DMS153 (cell line): ENCODE data around the gene CCDC27.

Source experiments
- DNase-seq: peaks from one replicate; lab custom pipeline; 2025; lab: John Stamatoyannopoulos, UW

The CCDC27 gene

DNA sequence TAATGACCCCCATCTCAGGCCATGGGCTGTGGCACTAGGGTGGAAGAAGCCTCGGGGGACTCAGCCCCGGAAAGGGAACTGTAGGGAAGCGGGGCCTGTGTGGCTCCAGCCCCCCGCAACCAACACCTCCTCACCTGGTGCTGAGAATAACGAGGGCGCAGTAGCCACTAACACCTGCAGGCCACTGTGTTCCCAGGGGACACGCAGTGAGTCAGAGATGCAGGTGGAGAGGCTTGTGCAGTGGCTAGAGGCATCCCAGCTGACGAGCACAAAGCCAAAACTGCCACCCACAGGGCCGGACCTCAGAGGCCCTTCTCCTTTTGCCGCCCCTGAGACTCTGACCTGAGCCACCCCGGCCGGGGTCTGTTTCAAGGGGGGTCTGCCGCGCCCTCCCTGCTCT is 33.5 kb upstream of the CCDC27 start:
- peak; percentile 64 for DNase-seq

DNA sequence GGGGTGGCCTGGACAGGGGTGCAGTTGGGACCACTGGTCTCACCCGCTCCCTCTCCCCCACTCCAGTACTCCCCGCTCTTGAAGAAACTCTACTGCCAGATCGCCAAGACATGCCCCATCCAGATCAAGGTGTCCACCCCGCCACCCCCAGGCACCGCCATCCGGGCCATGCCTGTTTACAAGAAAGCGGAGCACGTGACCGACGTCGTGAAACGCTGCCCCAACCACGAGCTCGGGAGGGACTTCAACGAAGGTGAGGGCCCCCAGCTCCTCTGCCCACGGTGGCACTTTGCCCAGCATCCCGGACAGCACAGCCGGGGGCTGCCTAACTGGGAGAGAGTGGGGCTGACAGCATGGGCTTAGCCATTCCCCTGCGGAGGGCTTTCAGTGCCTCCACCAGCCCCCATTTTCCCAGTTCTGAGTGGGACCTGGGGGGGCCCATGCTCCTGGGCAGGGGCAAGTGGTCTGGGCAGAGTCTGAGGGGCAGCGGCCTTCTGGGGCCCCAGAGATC is 30.2 kb upstream of the CCDC27 start:
- DNase-seq: no peak

DNA sequence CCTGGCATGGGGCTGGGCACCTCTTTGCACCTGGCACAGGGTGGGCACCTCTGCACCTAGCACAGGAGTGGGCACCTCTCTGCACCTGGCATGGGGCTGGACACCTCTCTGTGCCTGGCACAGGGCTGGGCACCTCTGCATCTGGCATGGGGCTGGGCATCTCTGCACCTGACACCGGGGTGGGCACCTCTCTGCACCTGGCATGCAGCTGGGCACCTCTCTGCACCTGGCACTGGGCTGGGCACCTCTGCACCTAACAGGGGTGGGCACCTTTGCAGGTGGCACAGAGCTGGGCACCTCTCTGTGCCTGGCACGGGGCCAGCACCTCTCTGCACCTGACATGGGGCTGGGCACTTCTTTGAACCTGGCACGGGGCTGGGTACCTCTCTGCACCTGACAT is 29.4 kb upstream of the CCDC27 start:
- DNase-seq: no peak

GRCh38 chr1:3724416-3725030 is 27.7 kb upstream of the CCDC27 start:
- DNase-seq: peak; percentile 30

DNA sequence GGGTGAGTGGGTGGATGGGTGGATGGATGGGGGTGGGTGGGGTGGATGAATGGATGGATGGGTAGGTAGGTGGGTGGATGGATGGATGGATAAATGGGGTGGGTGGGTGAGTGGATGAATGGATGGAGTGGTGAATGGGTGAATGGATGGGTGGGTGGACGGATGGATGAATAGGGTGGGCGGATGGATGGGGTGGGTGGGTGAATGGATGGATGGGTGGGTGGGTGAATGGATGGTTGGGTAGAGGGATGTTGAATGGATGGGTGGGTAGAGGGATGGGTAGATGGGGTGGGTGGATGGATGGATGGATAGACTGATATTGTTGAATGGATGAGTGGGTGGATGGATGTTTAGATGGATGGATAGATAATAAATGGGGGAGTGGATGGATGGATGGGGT is 26.9 kb upstream of the CCDC27 start:
- DNase-seq: no peak

DNA sequence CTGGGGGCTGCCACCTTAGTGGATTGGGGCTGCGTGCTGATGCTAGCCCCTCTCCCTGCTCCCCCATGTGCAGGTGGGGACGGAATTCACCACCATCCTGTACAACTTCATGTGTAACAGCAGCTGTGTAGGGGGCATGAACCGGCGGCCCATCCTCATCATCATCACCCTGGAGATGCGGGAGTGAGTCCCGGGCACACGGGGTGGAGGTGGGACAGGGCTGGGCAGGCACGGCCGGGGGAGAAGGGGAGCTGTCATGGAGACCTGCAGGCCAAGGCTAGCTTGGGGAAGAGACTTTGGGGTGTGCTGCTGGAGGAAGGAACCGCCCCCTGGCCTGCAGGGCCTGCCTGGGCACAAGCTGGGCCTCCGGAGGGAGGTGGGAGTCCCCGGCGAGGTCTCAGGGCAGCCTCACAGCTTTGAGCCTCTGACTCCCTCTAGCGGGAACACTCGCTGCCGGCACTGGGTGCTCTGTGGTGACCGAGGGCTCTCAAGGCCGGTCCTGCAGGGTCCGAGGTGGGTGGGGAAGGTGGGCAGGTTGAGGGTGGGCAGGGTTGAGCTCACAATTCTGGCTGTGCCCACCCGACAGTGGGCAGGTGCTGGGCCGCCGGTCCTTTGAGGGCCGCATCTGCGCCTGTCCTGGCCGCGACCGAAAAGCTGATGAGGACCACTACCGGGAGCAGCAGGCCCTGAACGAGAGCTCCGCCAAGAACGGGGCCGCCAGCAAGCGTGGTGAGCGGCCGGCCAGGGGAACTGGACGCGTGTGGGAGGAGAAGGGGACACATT is 25.0 kb upstream of the CCDC27 start:
- DNase-seq: no peak

DNA sequence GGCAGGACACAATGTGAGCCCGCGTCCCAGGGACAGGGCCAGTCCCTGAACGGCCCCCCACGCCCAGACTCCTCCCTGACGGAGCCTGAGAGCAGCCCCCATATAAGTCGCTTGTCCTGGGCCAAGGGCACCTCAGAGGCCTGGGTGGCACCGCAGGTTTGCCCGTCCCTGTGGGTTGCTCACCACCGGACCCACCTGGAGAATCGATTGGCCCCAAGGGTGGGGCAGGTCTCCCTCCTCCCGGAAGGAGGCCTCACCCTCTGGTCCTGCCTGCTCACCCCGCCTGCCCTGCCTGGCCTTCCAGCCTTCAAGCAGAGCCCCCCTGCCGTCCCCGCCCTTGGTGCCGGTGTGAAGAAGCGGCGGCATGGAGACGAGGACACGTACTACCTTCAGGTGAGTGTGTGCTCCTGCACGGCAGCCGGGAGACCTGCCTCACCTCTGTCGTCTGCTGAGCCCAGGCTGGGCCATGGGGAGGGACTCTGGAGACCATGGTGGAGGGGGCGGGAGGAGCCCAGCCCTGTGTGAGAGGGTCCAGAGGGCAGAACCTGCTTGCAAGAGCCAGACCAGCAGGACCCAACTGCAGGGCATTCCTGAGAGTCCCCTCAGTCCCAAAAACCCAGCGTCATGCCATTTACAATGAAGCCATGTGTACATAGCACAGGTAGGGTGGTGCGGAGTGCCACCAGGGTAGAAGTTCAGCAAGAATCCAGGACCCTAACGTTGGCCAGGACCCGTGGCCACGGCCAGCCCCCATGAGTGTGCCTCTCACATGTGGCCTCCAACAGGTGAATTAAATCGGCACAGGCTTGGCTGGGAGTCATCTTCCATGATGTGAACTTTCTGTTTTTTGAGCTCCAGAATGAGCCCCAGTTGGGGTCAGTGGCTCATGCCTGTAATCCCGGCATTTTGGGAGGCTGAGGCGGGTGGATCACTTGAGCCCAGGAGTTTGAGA is 24.1 kb upstream of the CCDC27 start:
- DNase-seq: no peak

- no peak for DNase-seq
These were observed 22.4 kb upstream of the CCDC27 start for GRCh38 chr1:3729594-3730542.

DNA sequence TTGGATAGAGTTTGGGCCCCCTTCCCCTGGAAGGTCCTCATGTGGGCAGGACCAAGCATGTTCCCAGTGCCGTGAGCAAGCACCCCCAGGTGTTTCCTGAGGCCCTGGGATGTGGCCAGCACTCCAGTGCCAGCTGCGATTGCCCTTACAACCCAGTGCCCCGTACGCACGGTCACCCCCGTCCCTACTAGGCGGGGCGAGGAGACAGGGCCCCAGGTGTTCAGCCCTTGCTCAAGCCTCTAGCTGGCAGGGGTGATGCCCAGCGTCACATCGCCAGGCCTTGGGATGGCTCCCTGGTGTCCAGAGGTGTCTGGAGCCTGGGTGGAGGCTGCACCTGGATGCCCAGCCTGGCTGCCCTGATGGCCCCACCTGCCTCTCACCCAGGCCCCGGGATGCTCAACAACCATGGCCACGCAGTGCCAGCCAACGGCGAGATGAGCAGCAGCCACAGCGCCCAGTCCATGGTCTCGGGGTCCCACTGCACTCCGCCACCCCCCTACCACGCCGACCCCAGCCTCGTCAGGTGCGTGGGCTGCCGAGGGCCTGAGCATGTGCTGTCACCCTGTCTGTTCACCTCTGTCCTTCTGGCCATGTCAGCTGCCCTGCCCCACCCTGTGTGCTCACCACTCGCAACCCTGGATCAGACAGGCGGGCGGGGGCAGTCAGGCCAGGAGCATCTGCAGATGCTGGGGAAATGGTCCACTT is 21.6 kb upstream of the CCDC27 start:
- DNase-seq: no peak

GRCh38 chr1:3731583-3732433 is 20.4 kb upstream of the CCDC27 start:
- no peak for DNase-seq

DNA sequence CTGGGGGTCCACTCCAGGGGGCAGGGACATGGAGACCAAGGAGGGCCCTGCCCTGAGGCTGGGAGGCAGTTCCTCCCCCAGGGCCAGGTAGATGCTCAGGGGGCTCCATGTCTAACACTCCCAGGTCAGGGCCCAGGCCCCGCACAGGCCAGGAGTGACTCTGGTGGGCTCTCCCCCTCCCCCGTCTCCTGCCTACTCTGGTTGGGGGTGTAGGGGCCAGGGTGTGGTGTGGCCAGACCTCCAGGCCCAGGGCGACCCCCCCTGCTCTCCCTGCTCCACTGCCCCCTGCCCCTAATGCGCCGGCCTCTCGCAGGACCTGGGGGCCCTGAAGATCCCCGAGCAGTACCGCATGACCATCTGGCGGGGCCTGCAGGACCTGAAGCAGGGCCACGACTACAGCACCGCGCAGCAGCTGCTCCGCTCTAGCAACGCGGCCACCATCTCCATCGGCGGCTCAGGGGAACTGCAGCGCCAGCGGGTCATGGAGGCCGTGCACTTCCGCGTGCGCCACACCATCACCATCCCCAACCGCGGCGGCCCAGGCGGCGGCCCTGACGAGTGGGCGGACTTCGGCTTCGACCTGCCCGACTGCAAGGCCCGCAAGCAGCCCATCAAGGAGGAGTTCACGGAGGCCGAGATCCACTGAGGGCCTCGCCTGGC is 19.7 kb upstream of the CCDC27 start:
- DNase-seq: no peak

DNA sequence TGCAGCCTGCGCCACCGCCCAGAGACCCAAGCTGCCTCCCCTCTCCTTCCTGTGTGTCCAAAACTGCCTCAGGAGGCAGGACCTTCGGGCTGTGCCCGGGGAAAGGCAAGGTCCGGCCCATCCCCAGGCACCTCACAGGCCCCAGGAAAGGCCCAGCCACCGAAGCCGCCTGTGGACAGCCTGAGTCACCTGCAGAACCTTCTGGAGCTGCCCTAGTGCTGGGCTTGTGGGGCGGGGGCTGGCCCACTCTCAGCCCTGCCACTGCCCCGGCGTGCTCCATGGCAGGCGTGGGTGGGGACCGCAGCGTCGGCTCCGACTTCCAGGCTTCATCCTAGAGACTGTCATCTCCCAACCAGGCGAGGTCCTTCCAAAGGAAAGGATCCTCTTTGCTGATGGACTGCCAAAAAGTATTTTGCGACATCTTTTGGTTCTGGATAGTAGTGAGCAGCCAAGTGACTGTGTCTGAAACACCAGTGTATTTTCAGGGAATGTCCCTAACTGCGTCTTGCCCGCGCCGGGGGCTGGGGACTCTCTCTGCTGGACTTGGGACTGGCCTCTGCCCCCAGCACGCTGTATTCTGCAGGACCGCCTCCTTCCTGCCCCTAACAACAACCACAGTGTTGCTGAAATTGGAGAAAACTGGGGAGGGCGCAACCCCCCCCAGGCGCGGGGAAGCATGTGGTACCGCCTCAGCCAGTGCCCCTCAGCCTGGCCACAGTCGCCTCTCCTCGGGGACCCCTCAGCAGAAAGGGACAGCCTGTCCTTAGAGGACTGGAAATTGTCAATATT is 19.0 kb upstream of the CCDC27 start:
- DNase-seq: no peak

DNA sequence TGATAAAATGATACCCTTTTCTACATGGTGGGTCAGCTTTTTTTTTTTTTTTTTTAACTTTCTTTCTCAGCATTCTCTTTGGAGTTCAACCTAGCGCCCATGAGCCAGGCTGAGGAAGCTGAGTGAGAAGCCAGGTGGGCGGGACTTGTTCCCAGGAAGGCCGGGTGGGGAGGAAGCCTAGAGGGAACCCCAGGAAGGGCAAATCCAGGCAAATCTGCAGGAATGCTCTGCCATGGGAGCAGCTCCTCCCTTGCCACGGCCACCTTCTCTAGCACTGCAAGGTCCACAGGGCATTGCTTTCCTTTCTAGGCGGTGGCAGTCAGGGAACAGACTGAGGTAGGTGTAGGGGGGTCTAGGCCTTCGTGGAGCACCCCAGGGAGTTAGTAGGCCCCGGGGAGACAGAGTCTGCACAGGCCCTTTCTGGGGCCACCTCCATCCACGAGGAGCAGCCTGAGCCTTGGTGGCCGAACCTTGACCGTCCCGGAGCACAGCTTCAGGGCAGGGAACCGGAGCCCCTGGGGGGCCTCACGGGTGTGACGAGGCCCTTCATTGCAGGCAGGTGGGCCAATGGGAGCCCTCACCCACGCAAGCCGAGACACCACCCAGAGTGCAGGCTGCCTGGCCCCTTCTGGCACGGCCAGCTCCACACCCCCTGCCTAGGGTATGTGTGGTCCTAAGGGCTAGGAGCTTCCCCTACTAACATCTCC is 18.2 kb upstream of the CCDC27 start:
- no peak for DNase-seq

DNA sequence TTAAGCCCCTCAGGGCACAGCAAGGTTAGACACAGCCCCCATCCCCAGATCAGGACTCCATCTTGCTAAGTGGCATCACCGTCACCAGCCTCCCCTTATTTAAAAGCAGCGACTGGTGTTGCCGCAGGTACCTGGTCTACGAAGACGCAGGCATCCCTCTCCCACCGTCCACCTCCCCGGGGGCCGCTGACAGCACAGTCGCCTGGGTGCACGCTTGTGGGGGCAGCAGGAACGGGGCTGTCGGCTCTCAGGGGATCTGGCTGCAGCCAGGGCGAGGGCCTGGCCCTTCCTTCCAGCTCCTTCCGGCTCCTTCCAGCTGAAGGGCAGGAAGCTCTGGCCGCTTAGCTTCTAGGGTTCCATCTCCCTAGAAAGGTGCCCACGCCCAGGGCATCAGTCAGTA is 17.6 kb upstream of the CCDC27 start:
- DNase-seq: no peak

- no peak for DNase-seq
These were observed 17.1 kb upstream of the CCDC27 start for GRCh38 chr1:3735027-3735681.

- no peak for DNase-seq
These were observed 16.6 kb upstream of the CCDC27 start for GRCh38 chr1:3735688-3736087.

GRCh38 chr1:3736131-3736561 is 16.1 kb upstream of the CCDC27 start:
- no peak for DNase-seq
